Measurements from ENCODE around the gene SMIM30. TPM values are rescaled to one million over a fixed set of nuclear protein-coding genes. Genes with fewer than 3 reads are reported as not detected.

SMIM30 gene
- total and polyA plus RNA-seq, 2 donors (not counting 1 experiment from before 2014, with no cell fraction given): 66.1 to 71.0 TPM

DNA sequence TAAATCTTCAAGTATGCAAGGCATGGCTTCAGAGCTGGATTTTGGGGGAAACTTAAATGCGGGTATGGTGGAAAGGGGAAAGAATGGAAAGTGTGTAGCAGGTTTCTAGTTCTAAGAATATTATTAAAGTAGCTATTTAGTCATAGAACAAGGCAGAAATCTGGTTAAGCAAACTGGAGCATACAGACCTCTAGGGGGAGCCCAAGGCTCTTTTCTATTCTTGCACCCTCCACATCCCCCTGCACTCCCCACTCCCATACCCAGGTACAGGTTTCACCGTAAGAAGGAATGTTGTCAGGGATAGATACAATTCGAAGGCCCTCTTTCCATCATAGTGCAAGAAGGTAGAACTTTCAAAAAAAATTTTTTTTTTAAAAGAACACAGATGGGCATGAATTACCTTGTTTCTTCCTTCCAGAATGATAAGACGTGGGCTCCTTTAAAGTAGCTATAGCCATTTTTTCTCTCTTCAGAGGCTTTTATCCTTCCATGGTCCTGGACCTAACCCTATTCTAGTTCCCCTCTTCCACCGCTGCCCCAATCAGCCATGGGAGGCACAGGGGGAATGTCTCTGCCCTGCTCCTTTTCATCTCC, 41.5 kb upstream of the SMIM30 start:
- Histone ChIP-seq H3K27ac (ENCODE audit: insufficient read depth, low read length) (no peak overlapping the region), H4K20me1 (ENCODE audit: control insufficient read depth, extremely low read depth, insufficient read depth, low read length) (no peaks in the 10 kb centered on the region)

DNA sequence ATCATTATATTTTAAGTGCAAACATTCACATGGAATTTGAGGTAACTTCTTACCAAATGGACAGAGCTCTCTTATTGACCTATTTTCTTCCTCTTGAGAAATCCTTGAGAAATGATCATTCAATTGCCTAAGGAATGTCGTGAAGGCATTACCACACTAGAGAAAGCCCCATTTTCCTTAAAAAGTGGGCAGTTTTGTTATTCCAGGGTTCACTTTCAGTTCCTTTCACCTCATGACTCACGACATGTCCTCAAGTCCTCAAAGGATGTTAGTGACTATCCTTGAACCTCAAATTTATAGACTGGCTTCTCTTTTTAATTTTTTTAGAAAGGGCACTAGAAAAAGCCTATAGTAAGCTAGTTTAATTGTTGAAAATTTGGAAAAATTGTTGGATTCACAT, 40.4 kb upstream of the SMIM30 start:
- Histone ChIP-seq H3K27me3 (ENCODE audit: control insufficient read depth, insufficient read depth, low read length) (no peaks in the 10 kb centered on the region), H3K4me2 (ENCODE audit: extremely low read depth, insufficient read depth, low read length) (no peak overlapping the region), H3K9me3 (ENCODE audit: control insufficient read depth, insufficient read depth, low read depth, low read length) (no peaks in the 10 kb centered on the region), H3K27ac (ENCODE audit: insufficient read depth, low read length) (no peak overlapping the region), H3K36me3 (ENCODE audit: control insufficient read depth, insufficient read depth, low read length) (no peaks in the 10 kb centered on the region), H3K9ac (ENCODE audit: insufficient read depth, low read length) (no peak overlapping the region), H3K79me2 (ENCODE audit: control insufficient read depth, insufficient read depth, low read length) (no peaks in the 10 kb centered on the region), H3K4me1 (ENCODE audit: control insufficient read depth, extremely low read depth, insufficient read depth, low read length) (no peaks in the 10 kb centered on the region), H4K20me1 (ENCODE audit: control insufficient read depth, extremely low read depth, insufficient read depth, low read length) (no peaks in the 10 kb centered on the region), H2AFZ (ENCODE audit: low read length) (no peak overlapping the region), H3K4me3 (replicated peaks in 1 of 4; ENCODE audit: control extremely low read depth in 1 of 4, insufficient read depth in 1 of 4, low read depth in 3 of 4, low read length in 4 of 4) (no peak overlapping the region)
- DNase-seq (ENCODE audit: low read depth in 2 of 2): no peak
- no peak for TF ChIP-seq EZH2 (IDR thresholded peaks at IDR 0.05; ENCODE audit: low read length, missing control alignments)
- TF ChIP-seq, protein P1, sequence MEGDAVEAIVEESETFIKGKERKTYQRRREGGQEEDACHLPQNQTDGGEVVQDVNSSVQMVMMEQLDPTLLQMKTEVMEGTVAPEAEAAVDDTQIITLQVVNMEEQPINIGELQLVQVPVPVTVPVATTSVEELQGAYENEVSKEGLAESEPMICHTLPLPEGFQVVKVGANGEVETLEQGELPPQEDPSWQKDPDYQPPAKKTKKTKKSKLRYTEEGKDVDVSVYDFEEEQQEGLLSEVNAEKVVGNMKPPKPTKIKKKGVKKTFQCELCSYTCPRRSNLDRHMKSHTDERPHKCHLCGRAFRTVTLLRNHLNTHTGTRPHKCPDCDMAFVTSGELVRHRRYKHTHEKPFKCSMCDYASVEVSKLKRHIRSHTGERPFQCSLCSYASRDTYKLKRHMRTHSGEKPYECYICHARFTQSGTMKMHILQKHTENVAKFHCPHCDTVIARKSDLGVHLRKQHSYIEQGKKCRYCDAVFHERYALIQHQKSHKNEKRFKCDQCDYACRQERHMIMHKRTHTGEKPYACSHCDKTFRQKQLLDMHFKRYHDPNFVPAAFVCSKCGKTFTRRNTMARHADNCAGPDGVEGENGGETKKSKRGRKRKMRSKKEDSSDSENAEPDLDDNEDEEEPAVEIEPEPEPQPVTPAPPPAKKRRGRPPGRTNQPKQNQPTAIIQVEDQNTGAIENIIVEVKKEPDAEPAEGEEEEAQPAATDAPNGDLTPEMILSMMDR (conservative IDR thresholded peaks at IDR 0.05 in 1 of 2, IDR thresholded peaks at IDR 0.05 in 1 of 2; ENCODE audit: low read depth in 1 of 2, low read length in 2 of 2): no peak

More for the DNA sequence above, 41.5 kb upstream of the SMIM30 start:
- peak; percentile 25 to 50 for DNase-seq (ENCODE audit: low read depth in 2 of 2)
- no peak for TF ChIP-seq EZH2 (IDR thresholded peaks at IDR 0.05; ENCODE audit: low read length, missing control alignments)
- TF ChIP-seq, protein P1 (conservative IDR thresholded peaks at IDR 0.05 in 1 of 2, IDR thresholded peaks at IDR 0.05 in 1 of 2; ENCODE audit: low read depth in 1 of 2, low read length in 2 of 2): peak; percentile 82 to 85
- Histone ChIP-seq H3K36me3 (ENCODE audit: control insufficient read depth, insufficient read depth, low read length) (no peaks in the 10 kb centered on the region), H3K79me2 (ENCODE audit: control insufficient read depth, insufficient read depth, low read length) (no peaks in the 10 kb centered on the region), H3K9ac (ENCODE audit: insufficient read depth, low read length) (no peak overlapping the region), H3K4me2 (ENCODE audit: extremely low read depth, insufficient read depth, low read length) (no peak overlapping the region), H3K9me3 (ENCODE audit: control insufficient read depth, insufficient read depth, low read depth, low read length) (no peaks in the 10 kb centered on the region), H3K4me1 (ENCODE audit: control insufficient read depth, extremely low read depth, insufficient read depth, low read length) (no peaks in the 10 kb centered on the region), H3K27me3 (ENCODE audit: control insufficient read depth, insufficient read depth, low read length) (no peaks in the 10 kb centered on the region), H2AFZ (ENCODE audit: low read length) (no peak overlapping the region), H3K4me3 (replicated peaks in 1 of 4; ENCODE audit: control extremely low read depth in 1 of 4, insufficient read depth in 1 of 4, low read depth in 3 of 4, low read length in 4 of 4) (no peak overlapping the region)

DNA sequence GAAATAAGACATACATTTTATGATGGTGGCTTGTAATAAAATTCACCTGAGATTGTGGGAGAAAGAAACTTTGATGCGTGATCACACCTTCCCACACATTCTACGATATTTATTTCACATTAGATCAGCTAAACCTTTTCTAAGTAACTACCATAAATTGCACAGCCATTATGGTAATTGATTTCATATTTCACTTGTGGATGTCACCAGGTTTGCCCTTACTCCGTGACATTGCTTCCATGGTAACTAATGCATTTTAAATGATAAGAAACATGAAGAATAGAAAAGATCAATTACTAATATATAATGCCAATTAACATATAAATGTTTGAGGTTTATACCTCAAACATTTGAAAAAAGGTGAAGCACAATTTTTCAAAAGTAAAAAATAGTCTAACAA, 35.8 kb upstream of the SMIM30 start:
- Histone ChIP-seq H3K4me1 (ENCODE audit: control insufficient read depth, extremely low read depth, insufficient read depth, low read length) (no peaks in the 10 kb centered on the region), H3K36me3 (ENCODE audit: control insufficient read depth, insufficient read depth, low read length) (no peaks in the 10 kb centered on the region), H3K9ac (ENCODE audit: insufficient read depth, low read length) (no peak overlapping the region), H3K4me2 (ENCODE audit: extremely low read depth, insufficient read depth, low read length) (no peak overlapping the region), H3K4me3 (replicated peaks in 1 of 4; ENCODE audit: control extremely low read depth in 1 of 4, insufficient read depth in 1 of 4, low read depth in 3 of 4, low read length in 4 of 4) (no peak overlapping the region), H2AFZ (ENCODE audit: low read length) (no peak overlapping the region), H4K20me1 (ENCODE audit: control insufficient read depth, extremely low read depth, insufficient read depth, low read length) (no peaks in the 10 kb centered on the region), H3K79me2 (ENCODE audit: control insufficient read depth, insufficient read depth, low read length) (no peaks in the 10 kb centered on the region), H3K27me3 (ENCODE audit: control insufficient read depth, insufficient read depth, low read length) (no peaks in the 10 kb centered on the region), H3K9me3 (ENCODE audit: control insufficient read depth, insufficient read depth, low read depth, low read length) (no peaks in the 10 kb centered on the region), H3K27ac (ENCODE audit: insufficient read depth, low read length) (no peak overlapping the region)
- no peak for DNase-seq (ENCODE audit: low read depth in 2 of 2)
- TF ChIP-seq EZH2 (IDR thresholded peaks at IDR 0.05; ENCODE audit: low read length, missing control alignments): no peak
- TF ChIP-seq, protein P1 (conservative IDR thresholded peaks at IDR 0.05 in 1 of 2, IDR thresholded peaks at IDR 0.05 in 1 of 2; ENCODE audit: low read depth in 1 of 2, low read length in 2 of 2): no peak
